ENCODE data around the gene MTHFR. TPM values are rescaled to one million over a fixed set of nuclear protein-coding genes. Genes with fewer than 3 reads are reported as not detected.

MTHFR gene
- total RNA-seq, 1 experiment from 2014 or later, result 22.2 TPM

GRCh38 chr1:11735854-11736745, 69.7 kb downstream of the MTHFR start, which contains the start of gene AGTRAP:
TSS of gene AGTRAP (plus strand) at chr1:11736136. CDS start at chr1:11736209, 73 bp downstream.
- peak within 1 kb of the TSS; percentile 79 for H3K4me3 ChIP-seq
- intact Hi-C loops (cut with micrococcal nuclease; ENCODE audit: unreplicated experiment), result loop anchor here (5.0 to 10.0 kb wide), 4 partner anchors 51 to 159 kb away; partner anchors contain the start of genes CLCN6 and MTHFR
- peak within 1 kb of the TSS; percentile 86 for H2AFZ ChIP-seq
- ChIA-PET CTCF (interaction anchor here (0.6 to 1.2 kb wide), 2 partner anchors 16 to 27 kb away, joined by 4 read pairs; no protein-coding TSS in a partner anchor), POLR2A (ENCODE audit: unreplicated experiment) (interaction anchor here (0.5 to 0.9 kb wide), 8 partner anchors 46 to 1337 kb away, joined by 3 to 10 read pairs (median 3); no protein-coding TSS in a partner anchor)
- TSS peak; percentile 59 for BruUV-seq (replicated peaks)
- peaks cover 14% of the 10 kb centered on the region for H3K79me2 ChIP-seq (ENCODE audit: low read depth)
- peak within 1 kb of the TSS; percentile 96 for H3K27ac ChIP-seq
- peak; percentile 78 to 91 for DNase-seq
- no peaks in the 10 kb centered on the region for H3K9me2 ChIP-seq (ENCODE audit: insufficient read depth)
- H3K36me3 ChIP-seq (ENCODE audit: low read depth), result no peaks in the 10 kb centered on the region
- no peaks in the 10 kb centered on the region for H4K20me1 ChIP-seq (ENCODE audit: insufficient read depth)
- no peaks in the 10 kb centered on the region for H3K9me3 ChIP-seq (ENCODE audit: insufficient read depth, low read depth)
- H3K4me2 ChIP-seq, result peak within 1 kb of the TSS; percentile 76
- TF ChIP-seq CTCF (conservative IDR thresholded peaks at IDR 0.05) (no peak), EZH2 (IDR thresholded peaks at IDR 0.05; ENCODE audit: low read depth) (no peak)
- H3K4me1 ChIP-seq (replicated peaks; ENCODE audit: insufficient read depth), result peaks cover 9% of the 10 kb centered on the region
- no peaks in the 10 kb centered on the region for H3K27me3 ChIP-seq (ENCODE audit: insufficient read depth, low read depth)
- H3F3A ChIP-seq (ENCODE audit: insufficient read depth, low read depth), result peaks cover 14% of the 10 kb centered on the region; the same call in 1 of the 2 replicates

Other genes with a start within 250 kb of the MTHFR start
- 40.3 and 74.0 TPM in 2 replicates for gene FBXO2, start 151.5 kb downstream of the MTHFR start, total RNA-seq (2021)
- 31.9 and 32.4 TPM in 2 replicates for gene FBXO44, start 151.1 kb downstream of the MTHFR start, total RNA-seq (2021)
- 4.4 and 7.1 TPM in 2 replicates for gene FBXO6, start 141.8 kb downstream of the MTHFR start, total RNA-seq (2021)
- gene MAD2L2, start 124.8 kb downstream of the MTHFR start, total RNA-seq (2021), result 52.9 and 58.9 TPM in 2 replicates
- gene DRAXIN, start 114.3 kb downstream of the MTHFR start, total RNA-seq (2021), result not detected in 2 replicates
- gene AGTRAP, start 69.8 kb downstream of the MTHFR start, total RNA-seq (2021), result 75.5 and 77.7 TPM in 2 replicates
- gene C1orf167, start 43.8 kb downstream of the MTHFR start, total RNA-seq (2021), result not detected in 2 replicates
- 14.8 and 16.7 TPM in 2 replicates for gene CLCN6, start 227 bp upstream of the MTHFR start, total RNA-seq (2021)
- gene NPPA, start 41.8 kb upstream of the MTHFR start, total RNA-seq (2021), result not detected in 2 replicates
- gene NPPB, start 53.0 kb upstream of the MTHFR start, total RNA-seq (2021), result not detected in 2 replicates
- gene KIAA2013, start 120.5 kb upstream of the MTHFR start, total RNA-seq (2021), result 38.7 and 44.2 TPM in 2 replicates
- 64.1 and 65.0 TPM in 2 replicates for gene PLOD1, start 128.8 kb upstream of the MTHFR start, total RNA-seq (2021)
- 54.2 and 72.6 TPM in 2 replicates for gene MFN2, start 174.5 kb upstream of the MTHFR start, total RNA-seq (2021)
- 25.9 and 28.3 TPM in 2 replicates for gene MIIP, start 213.5 kb upstream of the MTHFR start, total RNA-seq (2021)

All from PC-9 (cell line).